ENCODE results near the gene PDCD11.

Gene PDCD11

GRCh38 chr10:103419101-103419500 lies 22.7 kb downstream of the PDCD11 start:
- DNase-seq, result no peak

- DNase-seq, result no peak
Measured at GRCh38 chr10:103423748-103424147, 27.3 kb downstream of the PDCD11 start.

GRCh38 chr10:103427866-103428265 lies 31.4 kb downstream of the PDCD11 start:
- DNase-seq, result no peak

- no peak for DNase-seq
Measured at GRCh38 chr10:103428989-103429643, 32.7 kb downstream of the PDCD11 start.

- DNase-seq, result no peak
Measured at GRCh38 chr10:103429647-103430046, 33.2 kb downstream of the PDCD11 start.

- DNase-seq, result no peak
Measured at GRCh38 chr10:103431902-103432301, 35.5 kb downstream of the PDCD11 start.

- DNase-seq, result peak; percentile 94 to 98
Measured at GRCh38 chr10:103433858-103434257, 37.4 kb downstream of the PDCD11 start.

- no peak for DNase-seq
Measured at GRCh38 chr10:103439776-103440175, 43.4 kb downstream of the PDCD11 start.

- DNase-seq, result no peak
Measured at GRCh38 chr10:103440416-103440815, 44.0 kb downstream of the PDCD11 start.

GRCh38 chr10:103441206-103441605 lies 44.8 kb downstream of the PDCD11 start:
- DNase-seq, result no peak

GRCh38 chr10:103441611-103442010 lies 45.2 kb downstream of the PDCD11 start:
- no peak for DNase-seq

- peak; percentile 21 to 56 for DNase-seq
Measured at GRCh38 chr10:103442031-103442461, 45.6 kb downstream of the PDCD11 start.

- no peak for DNase-seq
Measured at GRCh38 chr10:103443475-103444185, 47.2 kb downstream of the PDCD11 start.

GRCh38 chr10:103444478-103444877 lies 48.1 kb downstream of the PDCD11 start:
- DNase-seq, result no peak

GRCh38 chr10:103445366-103445765 lies 48.9 kb downstream of the PDCD11 start:
- DNase-seq, result no peak

- peak; percentile 14 to 51 for DNase-seq
Measured at GRCh38 chr10:103445767-103446567, 49.5 kb downstream of the PDCD11 start.

GRCh38 chr10:103447187-103447586 lies 50.8 kb downstream of the PDCD11 start:
- DNase-seq, result no peak

GRCh38 chr10:103448746-103449145 lies 52.3 kb downstream of the PDCD11 start:
- DNase-seq, result peak; percentile 45 to 74

- no peak for DNase-seq
Measured at GRCh38 chr10:103449208-103450144, 53.0 kb downstream of the PDCD11 start.

GRCh38 chr10:103450201-103450695 lies 53.8 kb downstream of the PDCD11 start:
- DNase-seq, result no peak

- DNase-seq, result peak; percentile 41 to 55
Measured at GRCh38 chr10:103451091-103451813, 54.8 kb downstream of the PDCD11 start.
